ENCODE results near the gene JMJD7. TPM values are rescaled to one million over a fixed set of nuclear protein-coding genes. Genes with fewer than 3 reads are reported as not detected.

JMJD7 gene
- total RNA-seq, 2 experiments from 2014 or later = 35.6 to 38.4 TPM

- H3K27me3 ChIP-seq (ENCODE audit: control insufficient read depth in 1 of 2, insufficient read depth in 2 of 2, low read length in 2 of 2) = no peaks in the 10 kb centered on the region
- TF ChIP-seq CTCF (IDR thresholded peaks at IDR 0.05) = no peak
- Mint-ChIP-seq H3K4me1 (ENCODE audit: low read depth) (peaks cover 16% of the 10 kb centered on the region), H3K9me3 (no peaks in the 10 kb centered on the region), H3K36me3 (ENCODE audit: low read depth) (peaks cover 25% of the 10 kb centered on the region), H3K4me3 (no peak overlapping the region), H3K27ac (no peak overlapping the region), H3K27me3 (no peaks in the 10 kb centered on the region)
- no peak overlapping the region for H3K4me3 ChIP-seq (ENCODE audit: low read length)
- DNase-seq = no peak
- intact Hi-C loops (cut with DNase I, micrococcal nuclease) = loop anchor here (2.0 to 10.0 kb wide), 6 partner anchors 93 to 905 kb away; partner anchors contain the start of gene TYRO3 (in 1 of the 2)
- H3K27ac ChIP-seq (ENCODE audit: low read depth in 1 of 2, low read length in 2 of 2) = no peak overlapping the region
- H3K4me1 ChIP-seq (ENCODE audit: insufficient read depth, low read length) = peaks cover 22% of the 10 kb centered on the region
- peaks cover 19% of the 10 kb centered on the region for H3K36me3 ChIP-seq (ENCODE audit: insufficient read depth, low read length)
- no peaks in the 10 kb centered on the region for H3K9me3 ChIP-seq (ENCODE audit: control insufficient read depth in 1 of 2, insufficient read depth in 1 of 2, low read length in 2 of 2)
- POLR2A ChIA-PET = interaction anchor here (1.3 to 3.1 kb wide), 2 partner anchors 37 to 114 kb away, joined by 10 to 39 read pairs; partner anchors contain the start of gene MAPKBP1
- no peak for ATAC-seq (ENCODE audit: poor library complexity)
- CTCF ChIA-PET = interaction anchor here (1.6 to 4.1 kb wide), 3 partner anchors 36 to 114 kb away, joined by 5 to 91 read pairs (median 16); partner anchors contain the start of gene MAPKBP1
Measured at GRCh38 chr15:41809526-41810220, 18.2 kb upstream of the JMJD7 start.

- H3K36me3 Mint-ChIP-seq (ENCODE audit: low read depth) = peaks cover 28% of the 10 kb centered on the region
- ATAC-seq (ENCODE audit: poor library complexity) (peak; percentile 8), DNase-seq (no peak)
- H3K27me3 ChIP-seq (ENCODE audit: control insufficient read depth in 1 of 2, insufficient read depth in 2 of 2, low read length in 2 of 2) = no peaks in the 10 kb centered on the region
- no peak for TF ChIP-seq CTCF (IDR thresholded peaks at IDR 0.05)
- H3K9me3 Mint-ChIP-seq = no peaks in the 10 kb centered on the region
- H3K4me3 Mint-ChIP-seq = no peak overlapping the region
- H3K27me3 Mint-ChIP-seq = no peaks in the 10 kb centered on the region
- H3K4me1 Mint-ChIP-seq (ENCODE audit: low read depth) = peaks cover 12% of the 10 kb centered on the region
- peak overlapping the region; percentile 43 for H3K27ac Mint-ChIP-seq
- H3K9me3 ChIP-seq (ENCODE audit: control insufficient read depth in 1 of 2, insufficient read depth in 1 of 2, low read length in 2 of 2) = no peaks in the 10 kb centered on the region
- H3K27ac ChIP-seq (ENCODE audit: low read depth in 1 of 2, low read length in 2 of 2) = no peak overlapping the region
- CTCF ChIA-PET = interaction anchor here (0.6 to 4.1 kb wide), 9 partner anchors 26 to 345 kb away, joined by 3 to 91 read pairs (median 5); partner anchors contain the start of gene MAPKBP1
- POLR2A ChIA-PET = interaction anchor here (1.3 to 3.1 kb wide), 4 partner anchors 17 to 115 kb away, joined by 3 to 39 read pairs (median 8); partner anchors contain the start of genes JMJD7 and MAPKBP1
- peaks cover 19% of the 10 kb centered on the region for H3K4me1 ChIP-seq (ENCODE audit: insufficient read depth, low read length)
- H3K4me3 ChIP-seq (ENCODE audit: low read length) = no peak overlapping the region
- intact Hi-C loops (cut with DNase I, micrococcal nuclease) = loop anchor here (1.0 to 10.0 kb wide), 10 partner anchors 39 to 906 kb away; partner anchors contain the start of gene TYRO3 (in 1 of the 2)
- peaks cover 30% of the 10 kb centered on the region for H3K36me3 ChIP-seq (ENCODE audit: insufficient read depth, low read length)
Measured at GRCh38 chr15:41810651-41811431, 17.1 kb upstream of the JMJD7 start.

GRCh38 chr15:41811432-41812195 is 16.3 kb upstream of the JMJD7 start:
- Mint-ChIP-seq H3K9me3 (no peaks in the 10 kb centered on the region), H3K27me3 (no peaks in the 10 kb centered on the region), H3K4me3 (no peak overlapping the region), H3K27ac (peak overlapping the region; percentile 43), H3K4me1 (ENCODE audit: low read depth) (peaks cover 12% of the 10 kb centered on the region), H3K36me3 (ENCODE audit: low read depth) (peaks cover 36% of the 10 kb centered on the region)
- ChIA-PET POLR2A (interaction anchor here (1.3 to 3.1 kb wide), 4 partner anchors 16 to 115 kb away, joined by 3 to 39 read pairs (median 8); partner anchors contain the start of genes JMJD7 and MAPKBP1), CTCF (interaction anchor here (0.7 to 4.1 kb wide), 9 partner anchors 34 to 345 kb away, joined by 3 to 91 read pairs (median 5); partner anchors contain the start of gene MAPKBP1)
- DNase-seq (peak; percentile 62 to 88 (median 70)), ATAC-seq (ENCODE audit: poor library complexity) (peak; percentile 97)
- TF ChIP-seq CTCF (IDR thresholded peaks at IDR 0.05) = peak; percentile 92
- Histone ChIP-seq H3K9me3 (ENCODE audit: control insufficient read depth in 1 of 2, insufficient read depth in 1 of 2, low read length in 2 of 2) (no peaks in the 10 kb centered on the region), H3K36me3 (ENCODE audit: insufficient read depth, low read length) (peaks cover 32% of the 10 kb centered on the region), H3K27me3 (ENCODE audit: control insufficient read depth in 1 of 2, insufficient read depth in 2 of 2, low read length in 2 of 2) (no peaks in the 10 kb centered on the region), H3K27ac (ENCODE audit: low read depth in 1 of 2, low read length in 2 of 2) (no peak overlapping the region), H3K4me3 (ENCODE audit: low read length) (no peak overlapping the region), H3K4me1 (ENCODE audit: insufficient read depth, low read length) (peaks cover 19% of the 10 kb centered on the region)
- intact Hi-C loops (cut with DNase I, micrococcal nuclease) = loop anchor here (1.0 to 10.0 kb wide), 10 partner anchors 39 to 907 kb away; partner anchors contain the start of gene TYRO3 (in 1 of the 2)

All from CD4-positive, alpha-beta T cell (primary cell).